ENCODE results near the gene NFIC.
"Not testable (repeated sequence)": the region's sequence is repeated elsewhere in the genome, so short reads cannot be mapped to it uniquely, and the experiment has no call there.

NFIC gene

DNA sequence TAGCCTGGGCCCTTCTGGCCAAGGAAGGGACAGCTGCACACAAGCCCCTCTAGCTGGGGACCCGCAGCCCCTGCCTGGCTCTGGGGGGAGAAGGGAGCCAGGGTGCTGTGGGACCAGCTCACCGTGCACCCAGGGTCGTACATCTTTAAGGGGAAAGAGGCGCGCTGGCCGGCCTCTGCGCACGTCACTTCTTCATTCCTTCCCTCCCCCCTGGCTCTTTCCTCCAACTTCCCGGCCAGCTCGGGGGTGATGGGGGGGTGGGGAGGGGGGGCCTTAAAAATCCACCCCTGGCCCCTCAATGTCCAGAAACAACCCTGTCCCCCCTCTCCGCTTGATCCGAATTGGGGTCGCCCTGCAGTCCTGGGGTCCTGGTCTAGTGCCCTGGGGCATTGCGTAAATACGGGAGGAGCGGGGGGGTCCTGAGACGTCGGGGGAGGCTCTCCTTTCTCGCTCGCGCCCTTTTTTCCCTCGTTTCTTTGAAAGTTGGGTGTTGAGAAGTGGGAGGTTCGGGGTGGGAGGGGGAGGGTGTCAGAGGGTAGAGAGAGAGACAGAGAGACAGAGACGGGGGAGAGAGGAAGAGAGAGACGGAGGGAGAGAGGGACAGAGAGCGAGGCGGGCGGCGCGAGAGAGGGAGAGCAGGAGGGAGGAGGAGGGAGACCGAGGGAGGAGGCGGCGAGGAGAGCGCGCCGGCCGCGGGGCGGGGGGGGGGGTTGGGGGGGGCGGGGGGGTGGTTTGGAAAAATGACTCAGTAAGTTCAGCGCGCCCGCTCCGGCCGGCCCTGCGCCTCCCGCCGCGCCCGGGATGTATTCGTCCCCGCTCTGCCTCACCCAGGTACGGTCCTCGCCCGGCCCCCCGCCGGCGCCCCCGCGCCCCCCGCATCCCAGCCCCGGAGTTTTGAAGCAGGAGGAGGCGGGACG lies at the start of gene NFIC:
Gene NFIC, plus strand, starts transcription at position 748 of the 917 bp plus-strand sequence. Its CDS starts 54 bp downstream, at position 802.
- DNase-seq (ENCODE audit: low read depth in 3 of 3) = no peak

DNA sequence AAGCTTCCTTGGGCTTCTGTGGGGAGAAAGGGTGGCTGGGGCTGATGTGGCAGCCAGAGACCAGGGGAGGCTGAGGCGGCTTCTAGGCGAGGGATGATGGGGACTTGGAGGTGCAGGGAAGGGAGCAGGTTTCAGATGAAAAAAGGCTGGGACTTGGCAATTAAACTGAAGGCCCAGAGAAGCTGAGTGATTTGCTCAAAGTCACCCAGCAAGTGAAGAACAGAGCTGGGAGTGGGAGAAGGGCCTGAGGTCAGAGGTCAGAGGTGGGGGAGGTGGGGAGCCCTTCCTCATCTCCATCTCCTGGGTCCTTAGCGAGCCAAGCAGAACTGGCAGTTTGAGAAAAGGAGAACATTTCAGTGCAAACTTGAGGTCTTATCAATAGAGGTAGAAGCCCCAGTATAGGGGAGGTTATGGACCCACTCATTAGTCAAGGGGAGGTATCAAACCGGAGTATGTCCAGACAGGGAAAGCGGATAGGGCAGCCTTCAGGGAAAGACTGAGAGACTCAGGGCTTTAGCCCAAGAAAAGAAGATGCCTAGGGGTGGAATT lies 49.6 kb upstream of the NFIC start:
- no peak for DNase-seq (ENCODE audit: low read depth in 3 of 3)

DNA sequence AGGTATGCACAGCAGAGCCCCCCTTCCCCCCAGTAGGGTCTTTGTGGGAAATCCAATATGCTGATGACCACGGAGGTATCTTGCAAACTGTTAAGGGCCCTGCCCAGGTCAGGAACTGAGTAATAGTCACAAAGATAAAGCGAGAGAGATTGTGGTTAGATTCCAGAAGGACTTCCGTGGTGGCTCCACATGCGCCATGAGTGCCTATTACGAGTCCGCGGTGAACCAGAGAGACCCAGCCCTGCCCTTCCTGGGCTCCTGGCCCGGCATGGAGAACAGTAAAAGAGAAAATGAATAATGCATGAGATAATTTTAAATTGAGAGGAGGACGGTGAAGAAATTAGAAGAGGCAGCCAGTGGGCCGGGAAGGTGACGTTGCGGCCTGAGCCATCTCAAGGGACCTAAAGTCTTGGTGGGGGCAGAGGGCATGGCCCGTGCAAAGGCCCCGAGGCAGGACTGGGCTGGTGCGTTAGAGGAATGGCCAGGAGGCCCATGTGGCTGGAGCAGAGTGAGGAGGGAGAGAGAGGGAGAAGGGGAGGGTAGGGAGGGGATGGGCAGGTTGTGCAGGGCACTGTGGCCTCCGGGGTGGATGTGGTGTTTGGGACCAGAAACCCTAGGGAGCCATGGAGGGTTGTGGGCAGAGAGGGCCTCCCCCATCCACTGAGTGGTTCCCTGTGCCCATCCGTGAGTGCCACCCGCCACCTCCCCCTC lies 46.6 kb upstream of the NFIC start:
- DNase-seq (ENCODE audit: low read depth in 3 of 3) = no peak

DNA sequence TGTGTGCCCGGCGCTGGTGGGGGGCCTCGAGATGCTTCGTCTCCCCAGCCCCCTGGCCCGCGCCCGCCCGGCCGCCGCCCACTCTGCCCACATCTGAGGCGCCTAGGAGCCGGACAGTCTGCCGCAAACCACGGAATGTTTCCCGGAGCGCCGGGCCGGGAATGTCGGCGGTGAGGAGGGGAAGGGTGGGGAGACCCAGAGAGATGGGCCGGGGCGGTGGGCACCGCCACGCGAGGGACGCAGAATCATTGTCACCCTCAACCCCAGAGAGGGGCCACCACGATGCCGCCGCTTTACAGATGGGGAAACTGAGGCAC lies 46.1 kb upstream of the NFIC start:
- no peak for DNase-seq (ENCODE audit: low read depth in 3 of 3)

DNA sequence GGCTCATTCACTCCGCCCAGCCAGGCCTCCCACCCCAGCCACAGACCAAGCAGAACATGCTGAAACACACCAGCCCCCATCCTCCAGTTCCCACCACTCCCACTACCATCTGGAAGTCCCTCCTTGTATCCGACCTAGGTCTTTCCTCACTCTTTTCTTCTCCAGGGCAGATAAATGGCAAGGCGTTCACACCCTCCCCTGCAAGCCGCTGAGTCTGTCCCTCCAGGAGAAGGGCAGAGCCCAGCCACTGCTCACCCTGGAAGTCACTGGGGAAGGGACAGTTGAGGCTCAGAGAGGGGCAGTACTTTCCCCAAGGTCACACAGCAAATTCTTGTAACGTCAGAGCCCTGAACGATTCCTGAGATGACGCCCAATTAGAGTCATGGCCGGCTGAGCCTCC lies 45.5 kb upstream of the NFIC start:
- no peak for DNase-seq (ENCODE audit: low read depth in 3 of 3)

DNA sequence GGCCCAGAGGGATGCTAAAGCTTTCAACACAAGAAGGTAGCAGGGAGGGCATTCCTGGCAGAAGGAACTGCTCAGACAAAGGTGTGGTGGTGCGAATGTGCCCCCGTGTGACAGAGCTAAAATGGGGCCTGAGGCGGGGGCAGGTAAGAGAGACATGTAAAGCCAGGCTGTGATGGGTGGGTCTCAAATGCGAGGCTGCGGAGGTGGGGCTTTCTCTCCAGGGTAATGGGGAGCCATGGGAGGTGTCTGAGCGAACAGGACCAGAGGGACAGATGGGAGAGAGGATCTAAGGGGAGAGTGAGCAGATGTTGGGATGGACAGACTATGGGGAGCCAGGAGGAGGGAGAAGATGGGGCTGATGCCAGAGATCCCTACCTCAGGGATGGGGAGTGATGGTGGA lies 44.7 kb upstream of the NFIC start:
- DNase-seq (ENCODE audit: low read depth in 3 of 3) = no peak

DNA sequence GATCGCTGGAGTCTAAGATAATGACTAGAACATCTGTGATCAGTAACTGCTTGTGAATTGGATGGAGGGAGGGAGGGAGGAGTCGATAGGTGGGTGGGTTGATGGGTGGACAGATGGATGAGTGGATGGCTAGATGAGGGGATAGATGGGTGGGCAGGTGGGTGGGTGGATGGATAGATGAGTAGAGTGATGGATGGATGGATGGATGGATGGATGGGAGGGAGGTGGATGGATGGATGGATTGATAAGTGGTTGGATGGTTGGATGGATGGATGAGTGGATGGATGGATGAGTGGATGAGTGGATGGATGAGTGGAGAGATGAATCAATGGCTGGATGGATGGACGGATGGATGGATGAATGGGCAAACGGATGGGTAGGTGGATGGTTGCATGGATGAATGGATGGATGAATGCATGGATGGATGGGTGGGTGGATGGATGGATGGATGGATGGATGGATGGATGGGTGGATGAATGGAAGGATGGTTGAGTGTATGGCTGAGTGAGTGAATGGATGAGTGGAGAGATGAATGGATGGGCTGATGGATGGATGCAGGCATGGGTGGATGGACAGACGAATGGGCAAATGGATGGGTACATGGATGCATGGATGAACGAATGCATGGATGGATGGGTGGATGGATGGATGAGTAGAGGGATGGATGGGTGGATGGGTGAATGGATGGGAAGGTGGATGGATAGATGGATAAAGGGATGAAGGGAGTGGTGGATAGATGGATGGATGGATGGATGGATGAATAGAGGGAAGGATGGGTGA lies 44.0 kb upstream of the NFIC start:
- no peak for DNase-seq (ENCODE audit: low read depth in 3 of 3)

DNA sequence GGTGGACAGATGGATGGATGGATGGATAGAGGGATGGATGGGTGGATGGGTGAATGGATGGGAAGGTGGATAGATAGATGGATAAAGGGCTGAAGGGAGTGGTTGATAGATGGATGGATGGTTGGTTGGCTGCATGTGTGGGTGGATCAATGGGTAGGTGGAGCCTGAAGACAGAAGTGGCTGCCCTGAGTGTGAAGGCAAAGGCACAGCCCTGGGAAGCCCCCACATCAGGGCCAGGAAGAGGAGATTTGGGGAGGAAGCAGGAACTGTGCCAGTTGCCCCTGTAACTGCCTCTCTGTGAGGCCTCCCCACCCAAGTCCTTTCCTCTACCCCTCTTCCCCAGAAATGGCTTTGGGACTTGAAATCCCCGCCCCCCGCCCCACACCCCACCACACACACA lies 43.4 kb upstream of the NFIC start:
- DNase-seq (ENCODE audit: low read depth in 3 of 3) = no peak

DNA sequence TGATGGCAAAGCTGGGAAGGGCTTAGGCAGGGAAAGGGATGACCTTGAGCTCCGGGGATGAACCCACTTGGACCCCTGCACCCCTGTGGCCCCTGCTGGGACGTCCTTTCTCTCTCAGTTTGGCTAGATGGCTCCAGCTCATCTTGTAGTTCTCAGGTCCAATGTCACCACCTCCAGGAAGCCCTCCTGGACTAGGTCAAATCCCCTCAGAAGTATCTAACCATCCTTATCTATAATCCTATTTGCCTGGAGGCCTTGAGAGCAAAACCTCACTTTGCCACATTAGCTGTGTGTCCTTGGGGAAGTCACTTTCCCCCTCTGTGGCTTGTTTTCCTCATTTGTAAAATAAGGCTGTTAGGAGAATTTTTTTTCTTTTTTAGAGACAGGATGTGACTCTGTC lies 42.7 kb upstream of the NFIC start:
- no peak for DNase-seq (ENCODE audit: low read depth in 3 of 3)

DNA sequence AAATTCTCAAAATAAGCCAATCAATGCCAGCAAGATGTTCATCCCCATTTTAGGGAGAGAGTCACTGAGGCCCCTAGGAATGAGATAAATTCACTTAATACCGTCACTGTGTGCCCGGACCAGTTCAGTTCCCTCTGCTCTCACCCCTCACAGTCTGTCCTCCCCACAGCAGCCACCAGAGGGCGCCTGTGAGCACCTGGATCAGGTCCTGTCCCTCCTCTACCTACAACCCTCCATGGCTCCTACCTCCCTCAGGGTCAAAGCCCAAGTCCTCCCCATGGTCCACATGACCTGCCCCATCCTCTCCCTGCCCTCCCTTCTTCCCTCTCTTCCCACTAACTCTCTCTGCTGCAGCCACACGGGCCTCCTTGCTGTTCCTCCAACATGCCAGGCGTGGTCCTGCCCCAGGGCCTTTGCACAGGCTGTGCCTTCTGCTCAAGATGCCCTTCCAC lies 42.0 kb upstream of the NFIC start:
- DNase-seq (ENCODE audit: low read depth in 3 of 3) = peak; percentile 65 to 84 (median 71)

DNA sequence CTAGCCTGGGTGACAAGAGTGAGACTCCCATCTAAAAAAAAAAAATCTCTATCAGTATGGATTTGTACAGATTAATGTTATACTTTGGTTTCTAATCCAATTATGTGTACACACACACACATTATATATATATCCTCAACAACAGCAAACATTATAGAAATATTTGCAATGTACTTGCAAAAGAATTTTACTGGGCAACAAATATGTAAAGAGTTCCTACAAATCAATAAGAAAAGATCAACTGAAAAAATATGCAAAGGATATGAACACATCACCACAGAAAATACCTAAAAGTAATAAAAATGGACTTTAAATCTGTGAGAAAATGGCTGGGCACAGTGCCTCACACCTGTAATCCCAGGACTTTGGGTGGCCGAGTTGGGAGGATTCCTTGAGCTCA lies 40.9 kb upstream of the NFIC start:
- no peak for DNase-seq (ENCODE audit: low read depth in 3 of 3)

DNA sequence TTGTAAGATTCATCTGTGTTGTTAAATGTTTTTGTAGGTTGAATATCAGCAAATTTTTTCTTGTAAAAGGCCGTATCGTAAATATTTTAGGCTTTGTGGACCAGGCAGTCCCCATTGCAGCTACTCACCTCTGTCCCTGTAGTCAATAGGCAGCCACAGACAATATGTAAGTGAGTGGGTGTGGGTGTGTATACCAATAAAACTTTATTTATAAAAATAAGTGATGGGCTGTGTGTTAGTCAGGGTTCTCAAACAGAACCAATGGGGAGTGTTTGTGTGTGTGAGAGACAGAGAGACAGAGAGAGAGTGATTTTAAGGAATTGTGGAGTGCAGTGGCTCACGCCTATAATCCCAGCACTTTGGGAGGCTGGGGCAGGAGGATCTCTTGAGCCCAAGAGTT lies 37.6 kb upstream of the NFIC start:
- no peak for DNase-seq (ENCODE audit: low read depth in 3 of 3)

DNA sequence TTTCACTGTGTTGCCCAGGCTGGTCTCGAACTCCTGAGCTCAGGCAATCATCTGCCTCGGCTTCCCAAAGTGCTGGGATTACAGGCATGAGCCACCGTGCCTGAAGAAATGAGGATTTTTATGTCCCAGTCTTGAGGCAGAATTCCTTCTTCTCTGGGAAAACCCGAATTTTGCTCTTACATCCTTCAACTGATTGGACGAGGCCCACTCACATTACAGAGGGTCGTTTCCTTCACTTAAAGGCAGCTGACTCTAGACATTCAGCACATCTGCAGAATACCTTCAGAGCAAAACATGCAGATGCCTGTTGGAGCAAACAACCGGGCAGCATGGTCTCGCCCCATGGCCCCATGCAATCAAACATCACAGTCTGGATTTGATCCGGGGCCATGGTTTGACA lies 36.3 kb upstream of the NFIC start:
- DNase-seq (ENCODE audit: low read depth in 3 of 3) = no peak

DNA sequence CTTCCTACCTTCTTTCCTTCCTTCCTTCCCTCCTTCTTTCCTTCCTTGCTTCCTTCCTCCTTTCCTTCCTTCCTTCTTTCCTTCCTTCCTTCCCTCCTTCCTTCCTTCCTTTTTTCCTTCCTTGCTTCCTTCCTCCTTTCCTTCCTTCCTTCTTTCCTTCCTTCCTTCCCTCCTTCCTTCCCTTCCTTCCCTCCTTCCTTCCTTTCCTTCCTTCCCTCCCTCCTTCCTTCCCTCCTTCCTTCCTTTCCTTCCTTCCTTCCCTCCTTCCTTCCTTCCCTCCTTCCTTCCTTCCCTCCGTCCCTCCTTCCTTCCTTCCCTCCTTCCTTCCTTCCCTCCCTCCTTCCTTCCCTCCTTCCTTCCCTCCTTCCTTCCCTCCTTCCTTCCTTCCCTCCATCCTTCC lies 34.2 kb upstream of the NFIC start:
- DNase-seq (ENCODE audit: low read depth in 3 of 3) = not testable (repeated sequence)

DNA sequence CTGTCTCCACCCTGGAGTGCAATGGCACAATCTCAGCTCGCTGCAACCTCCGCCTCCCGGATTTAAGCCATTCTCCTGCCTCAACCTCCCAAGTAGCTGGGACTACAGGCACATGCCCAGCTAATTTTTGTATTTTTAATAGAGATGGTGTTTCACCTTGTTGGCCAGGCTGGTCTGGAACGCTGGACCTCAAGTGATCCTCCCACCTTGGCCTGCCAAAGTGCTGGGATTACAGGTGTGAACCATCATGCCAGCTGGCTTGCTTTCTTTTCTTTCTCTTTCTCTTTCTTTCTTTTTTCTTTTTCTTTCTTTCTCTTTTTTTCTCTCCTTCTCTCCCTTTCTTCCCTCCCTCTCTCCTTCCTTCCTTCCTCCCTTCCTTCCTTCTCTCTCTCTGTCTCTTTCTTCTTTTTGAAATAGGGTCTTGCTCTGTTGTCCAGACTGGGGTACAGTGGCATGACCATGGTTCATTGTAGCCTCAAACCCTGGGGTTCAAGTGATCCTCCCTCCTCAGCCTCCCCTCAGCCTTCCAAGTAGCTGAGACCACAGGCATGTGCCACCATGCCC lies 33.3 kb upstream of the NFIC start:
- DNase-seq (ENCODE audit: low read depth in 3 of 3) = no peak

DNA sequence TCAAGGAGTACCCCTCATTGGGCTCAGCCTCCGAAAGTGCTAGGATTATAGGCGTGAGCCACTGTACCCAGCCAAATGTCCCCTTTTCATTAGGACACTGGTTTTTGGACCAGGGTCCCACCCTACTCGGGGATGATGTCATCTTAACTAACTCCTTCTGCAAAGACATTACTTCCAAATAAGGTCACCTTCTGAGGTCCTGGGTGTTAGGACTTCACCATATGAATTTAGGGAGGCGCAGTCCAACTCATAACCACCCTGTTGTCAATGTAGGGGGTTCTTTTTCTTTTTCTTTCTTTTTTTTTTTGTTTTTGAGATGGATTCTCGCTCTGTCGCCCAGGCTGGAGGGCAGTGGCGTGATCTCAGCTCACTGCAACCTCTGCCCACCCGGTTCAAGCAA lies 32.7 kb upstream of the NFIC start:
- no peak for DNase-seq (ENCODE audit: low read depth in 3 of 3)

DNA sequence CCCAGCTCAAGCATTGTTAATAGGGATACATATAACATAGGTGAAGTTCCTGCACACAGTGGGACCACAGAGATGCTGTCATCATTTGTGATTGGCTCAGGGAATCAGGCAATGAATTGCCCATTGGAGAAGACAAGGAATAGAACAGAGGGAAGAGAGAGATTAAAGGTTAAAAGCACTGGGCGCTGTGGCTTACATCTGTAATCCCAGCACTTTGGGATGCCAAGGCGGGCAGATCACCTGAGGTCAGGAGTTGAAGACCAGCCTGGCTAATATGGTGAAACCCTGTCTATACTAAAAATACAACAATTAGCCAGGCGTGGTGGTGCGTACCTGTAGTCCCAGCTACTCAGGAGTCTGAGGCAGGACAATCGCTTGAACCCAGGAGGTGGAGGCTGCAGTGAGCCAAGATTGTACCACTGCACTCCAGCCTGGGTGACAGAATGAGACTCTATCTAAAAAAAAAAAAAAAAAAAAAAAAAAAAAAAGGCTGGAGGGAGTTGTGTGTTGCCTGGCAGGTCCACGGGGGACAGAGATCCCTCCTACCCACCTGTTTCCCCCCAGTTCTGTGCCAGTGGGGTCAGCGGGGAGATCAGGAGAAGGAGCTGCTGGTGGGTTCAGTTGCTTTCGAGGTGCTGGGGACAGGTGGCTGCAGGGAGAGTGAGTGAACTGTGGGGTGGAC lies 31.5 kb upstream of the NFIC start:
- DNase-seq (ENCODE audit: low read depth in 3 of 3) = not testable (repeated sequence)

DNA sequence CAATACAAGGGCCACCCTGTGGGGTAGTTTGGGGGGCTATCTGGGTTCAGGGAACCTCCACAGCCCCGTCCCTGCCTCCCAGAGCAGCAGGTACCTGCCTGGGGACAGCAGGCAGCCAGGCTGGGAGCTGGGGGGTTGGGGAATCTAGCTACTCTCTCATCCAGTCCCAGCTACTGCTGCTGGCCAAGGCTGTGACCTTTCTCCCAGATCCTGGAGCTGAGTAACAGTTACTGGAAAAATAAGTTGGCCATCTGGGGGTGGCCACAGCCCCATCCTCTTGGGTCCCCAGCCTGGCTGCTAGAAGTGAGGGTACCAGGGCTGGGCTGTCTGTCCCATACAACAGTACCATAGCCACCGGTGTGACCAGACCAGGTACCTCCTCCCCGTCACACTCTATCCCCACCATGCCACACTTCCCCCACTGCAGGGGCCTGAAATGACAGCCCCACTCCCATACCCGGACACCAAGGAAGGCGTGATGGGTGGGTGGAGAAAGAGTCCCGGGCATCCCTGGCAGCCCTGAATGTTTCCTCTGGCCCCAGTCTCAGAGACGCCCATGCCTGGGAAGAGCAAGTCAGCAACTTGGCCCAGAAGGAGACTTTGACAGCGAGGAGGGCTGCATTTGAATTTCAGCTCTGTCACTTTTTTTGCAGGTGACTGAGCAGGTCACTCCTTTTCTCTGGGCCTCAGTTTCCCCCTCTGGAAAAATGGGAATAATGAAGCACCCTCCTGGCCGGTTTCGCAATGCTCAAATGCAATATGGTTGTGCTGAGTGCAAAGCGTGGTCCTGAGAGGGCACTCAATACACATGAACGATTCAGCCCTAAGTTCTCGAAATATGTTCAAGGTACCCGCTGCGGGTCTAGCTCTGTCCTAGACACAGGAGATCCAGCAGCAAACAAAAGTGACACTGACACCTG lies 30.7 kb upstream of the NFIC start:
- DNase-seq (ENCODE audit: low read depth in 3 of 3) = no peak

DNA sequence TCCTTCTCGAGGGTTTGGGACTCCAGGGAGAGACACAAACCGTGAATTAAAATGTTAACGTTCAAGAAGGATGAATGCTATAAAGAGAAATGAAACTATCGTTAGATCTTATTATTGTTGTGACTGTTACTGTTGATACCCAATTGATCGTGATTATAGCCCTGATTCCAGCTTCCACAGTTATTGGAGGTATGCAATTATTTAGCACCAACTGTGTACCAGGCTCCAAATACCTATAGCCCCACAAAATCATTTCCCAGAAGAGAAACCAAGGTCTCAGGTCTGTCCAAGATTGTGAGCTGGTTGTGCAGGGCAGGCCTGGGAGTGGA lies 30.1 kb upstream of the NFIC start:
- DNase-seq (ENCODE audit: low read depth in 3 of 3) = no peak

All from stimulated activated CD4-positive, alpha-beta T cell treated with anti-CD3 and anti-CD28 coated beads, TNF-alpha, amount 100 ng/mL, for 48 hours (primary cell).